Fibroblast of the aortic adventitia (primary cell): ENCODE measurements around the gene CEACAM16. TPM values are rescaled to one million over a fixed set of nuclear protein-coding genes. Genes with fewer than 3 reads are reported as not detected.

Experiments
- DNase-seq: peaks from one replicate; pipeline ENCODE4 v3.0.0-alpha.2; 2010; ENCODE audit warnings: low read depth
- H3K4me3 ChIP-seq: 2 replicates; pipeline ENCODE4 v1.5.1; 2011; ENCODE audit warnings: low read depth, mild to moderate bottlenecking, control low read depth, low read length, moderate library complexity
- CTCF ChIP-seq: IDR thresholded peaks from 2 replicates; pipeline ENCODE4 v1.5.1; 2011; ENCODE audit warnings: mild to moderate bottlenecking, low read length, control low read depth, inconsistent platforms; ENCODE audit not compliant: insufficient read depth
- total RNA-seq: library from RNA; depleted of rRNA; stranded (reverse); fragments of >200 nt; gene quantifications from 2 replicates; pipeline ENCODE4 v1.2.3, GENCODE V29; 2012; ENCODE audit warnings: low replicate concordance

Gene CEACAM16
- total RNA-seq, 1 donor: not detected

- TF ChIP-seq CTCF: peak; percentile 98
- no peak overlapping the region for H3K4me3 ChIP-seq
- peak; percentile 87 for DNase-seq
Measured at GRCh38 chr19:44723952-44724319, 25.0 kb downstream of the CEACAM16 start.

GRCh38 chr19:44725251-44725650, 26.3 kb downstream of the CEACAM16 start:
- no peak overlapping the region for H3K4me3 ChIP-seq
- DNase-seq: no peak
- no peak for TF ChIP-seq CTCF

GRCh38 chr19:44725684-44726083, 26.7 kb downstream of the CEACAM16 start:
- DNase-seq: no peak
- H3K4me3 ChIP-seq: no peak overlapping the region
- TF ChIP-seq CTCF: no peak

GRCh38 chr19:44726465-44726864, 27.5 kb downstream of the CEACAM16 start:
- no peak overlapping the region for H3K4me3 ChIP-seq
- no peak for DNase-seq
- TF ChIP-seq CTCF: no peak

GRCh38 chr19:44728178-44728577, 29.2 kb downstream of the CEACAM16 start:
- no peak overlapping the region for H3K4me3 ChIP-seq

GRCh38 chr19:44729516-44730033, 30.6 kb downstream of the CEACAM16 start:
- H3K4me3 ChIP-seq: no peak overlapping the region
- no peak for TF ChIP-seq CTCF
- no peak for DNase-seq

More at GRCh38 chr19:44728178-44728577, 29.2 kb downstream of the CEACAM16 start:
- DNase-seq: no peak
- no peak for TF ChIP-seq CTCF

- H3K4me3 ChIP-seq: no peak overlapping the region
- no peak for DNase-seq
- TF ChIP-seq CTCF: no peak
Measured at GRCh38 chr19:44731081-44731480, 32.1 kb downstream of the CEACAM16 start.
